HG02870 (cell line): Measurements from ENCODE around the gene NEAT1.

Experiments
- ATAC-seq: cut with Tn5 transposase; IDR thresholded peaks from one replicate; pipeline ENCODE4 v1.9.1; 2021; ENCODE audit warnings: mild to moderate bottlenecking, moderate library complexity; ENCODE audit not compliant: unreplicated experiment

Gene NEAT1

GRCh38 chr11:65478388-65479183, 56.0 kb downstream of the NEAT1 start:
- ATAC-seq, result no peak

- ATAC-seq, result no peak
These were observed 56.9 kb downstream of the NEAT1 start for GRCh38 chr11:65479184-65480145.

GRCh38 chr11:65482306-65482850, 59.8 kb downstream of the NEAT1 start:
- ATAC-seq, result no peak

GRCh38 chr11:65485920-65486219, 63.3 kb downstream of the NEAT1 start:
- no peak for ATAC-seq

GRCh38 chr11:65486570-65487466, 64.2 kb downstream of the NEAT1 start:
- ATAC-seq, result no peak

DNA sequence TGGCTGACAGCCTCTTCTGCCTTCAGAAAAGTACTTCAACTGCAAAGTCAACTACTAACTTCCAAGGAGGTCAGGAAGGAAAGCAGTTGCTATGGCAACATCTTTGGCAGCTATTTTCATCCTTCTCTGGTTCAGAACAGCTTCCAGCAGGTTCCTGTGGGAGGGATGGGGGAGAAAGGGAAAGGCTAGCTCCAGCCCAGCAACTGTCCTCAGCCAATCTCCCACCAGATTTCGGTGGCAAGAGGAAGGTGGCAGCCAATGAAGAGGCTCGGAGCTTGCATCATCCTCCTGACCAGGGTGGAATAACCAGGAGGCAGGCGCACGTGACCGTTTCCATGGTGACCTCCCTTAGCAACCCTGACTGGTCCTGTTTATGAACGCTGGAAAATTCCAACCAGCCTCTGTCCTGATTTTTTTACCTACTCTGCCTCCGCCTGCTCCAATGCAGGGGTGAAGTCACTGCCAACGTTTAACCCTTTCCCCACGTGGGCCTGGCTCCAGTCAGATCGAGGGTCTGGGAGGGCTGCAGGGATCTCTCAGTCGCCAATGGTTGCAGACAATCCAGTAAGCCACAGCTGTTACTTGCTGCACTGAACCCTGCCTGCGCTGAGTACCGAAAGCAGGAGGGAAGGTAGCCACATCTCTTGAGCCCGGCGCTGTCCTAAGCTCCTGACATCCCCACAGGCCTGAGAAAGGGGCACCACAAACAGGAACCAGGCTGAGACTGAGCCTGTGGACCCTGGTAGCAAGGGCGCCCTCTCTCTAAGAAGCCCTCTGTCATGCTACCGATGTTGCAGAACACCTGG, 65.1 kb downstream of the NEAT1 start:
- ATAC-seq, result peak; percentile 49

DNA sequence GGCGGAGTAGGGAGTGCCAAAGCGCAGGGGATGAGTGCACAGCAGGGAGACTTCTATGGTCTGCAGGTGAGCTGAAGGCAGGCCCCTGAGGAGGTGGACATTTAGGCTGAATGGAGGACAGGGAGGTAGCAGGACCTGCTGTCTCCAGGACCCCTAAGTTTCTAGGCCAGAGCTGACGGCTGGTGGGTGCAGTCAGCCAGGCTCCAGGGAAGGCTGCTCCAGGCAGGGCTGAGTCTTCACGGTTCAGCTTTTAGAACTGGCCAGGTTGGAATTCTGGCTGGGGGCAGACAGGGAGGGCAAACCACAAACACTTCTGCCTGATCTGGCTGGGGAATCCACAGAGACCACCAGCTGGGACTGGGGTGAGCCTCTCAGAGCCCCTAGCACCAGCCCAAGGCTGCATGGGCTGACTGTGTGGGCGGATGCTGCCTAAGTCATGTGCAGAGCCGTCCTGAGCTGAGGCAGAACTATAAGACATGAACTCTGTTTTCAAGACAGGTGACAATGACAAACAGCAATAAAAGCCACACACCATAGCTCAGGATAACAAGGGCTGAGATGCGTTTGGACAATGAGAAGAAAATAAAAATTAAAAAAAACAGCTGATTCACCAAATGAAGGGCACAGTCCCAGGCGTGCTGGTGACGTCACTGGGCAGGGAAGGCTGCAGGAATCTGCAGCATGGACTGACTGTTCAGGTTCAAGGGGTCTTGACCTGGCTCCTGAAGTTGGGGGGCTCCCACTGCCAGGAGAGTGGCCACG, 65.9 kb downstream of the NEAT1 start:
- no peak for ATAC-seq

GRCh38 chr11:65489035-65489705, 66.6 kb downstream of the NEAT1 start:
- no peak for ATAC-seq

- ATAC-seq, result no peak
These were observed 67.2 kb downstream of the NEAT1 start for GRCh38 chr11:65489706-65490320.

- ATAC-seq, result no peak
These were observed 68.5 kb downstream of the NEAT1 start for GRCh38 chr11:65491163-65491465.

DNA sequence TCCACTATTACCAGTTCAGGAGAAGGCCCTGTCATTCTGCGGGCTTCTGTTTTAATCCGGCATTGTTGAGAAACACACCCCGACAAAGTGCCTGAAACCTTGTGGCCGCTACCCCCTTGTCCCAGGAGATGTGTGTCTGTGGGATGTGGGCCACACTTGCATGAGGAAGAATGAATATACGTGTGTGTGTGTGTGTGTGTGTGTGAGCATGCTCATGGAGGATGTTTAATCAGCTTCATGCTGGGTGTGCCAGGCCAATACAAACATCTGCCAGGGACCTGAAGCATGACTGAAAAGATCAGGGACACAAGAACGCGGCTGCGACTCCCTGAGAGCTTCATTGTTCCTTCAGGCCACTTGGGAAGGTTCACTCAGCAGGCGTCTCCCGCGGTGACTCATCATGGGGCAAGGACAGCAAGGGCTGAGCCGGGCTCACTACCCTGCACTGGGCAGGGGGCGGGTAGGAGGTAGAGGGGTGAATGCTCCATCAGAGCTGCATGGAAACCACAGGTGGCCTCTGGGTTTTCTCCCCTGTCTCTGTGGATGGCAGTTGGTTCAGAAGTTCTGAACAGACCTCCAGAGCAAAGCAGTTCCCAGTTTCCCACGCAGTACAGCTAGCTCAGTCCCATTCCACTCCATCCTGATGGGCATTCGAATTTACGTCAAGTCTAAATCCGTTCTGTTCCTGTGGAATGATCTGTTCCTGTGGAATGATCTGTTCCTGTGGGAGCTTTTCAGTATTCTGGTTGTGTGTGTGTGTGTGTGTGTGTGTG, 69.2 kb downstream of the NEAT1 start:
- ATAC-seq, result no peak

GRCh38 chr11:65492387-65492636, 69.7 kb downstream of the NEAT1 start:
- ATAC-seq, result no peak

DNA sequence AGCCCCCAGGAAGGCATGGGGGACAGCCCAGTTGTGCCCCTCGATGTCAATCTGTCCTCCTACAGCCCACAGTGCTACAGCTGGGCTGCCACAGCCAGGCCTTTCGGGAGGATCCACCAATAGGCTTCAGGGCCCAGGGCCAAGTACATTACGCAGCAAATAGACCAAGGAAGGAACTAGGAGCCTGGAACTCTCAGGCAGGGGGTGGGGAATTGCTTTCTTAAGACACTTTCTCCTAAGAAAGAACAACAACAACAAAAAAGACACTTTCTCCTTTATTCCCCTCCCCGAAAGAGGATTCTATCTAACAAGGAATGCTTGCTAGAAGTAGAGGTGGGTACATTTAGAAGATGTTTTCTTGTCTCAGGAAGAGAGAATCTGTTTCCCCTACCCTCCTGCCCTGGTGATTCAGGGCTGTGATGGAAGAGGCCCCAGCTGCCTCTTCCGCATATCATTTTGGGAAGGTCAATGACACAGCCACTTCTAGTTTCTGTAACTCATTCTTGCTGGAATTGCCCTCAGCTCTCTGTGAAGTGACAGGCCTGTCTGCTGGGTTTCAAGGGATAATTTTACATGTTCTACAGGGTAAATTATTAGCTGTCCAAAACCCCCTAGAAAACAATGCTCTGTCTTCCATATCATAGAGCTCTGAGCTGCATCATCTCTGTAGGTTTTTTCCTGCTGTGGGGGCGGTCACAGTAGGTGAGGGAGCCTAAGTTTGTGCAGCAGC, 70.2 kb downstream of the NEAT1 start:
- ATAC-seq, result no peak

GRCh38 chr11:65493367-65494176, 71.0 kb downstream of the NEAT1 start:
- no peak for ATAC-seq
